C4-2B (cell line): ENCODE results near the gene OR51B6.

ENCODE experiments used
- CTCF ChIP-seq: fragments of 450-650 bp; conservative IDR thresholded peaks from 2 replicates; pipeline ENCODE4 v1.5.1; 2017; ENCODE audit warnings: mild to moderate bottlenecking
- ZFX ChIP-seq: fragments of 450-650 bp; IDR thresholded peaks from 2 replicates; pipeline ENCODE4 v1.6.1; 2017

- TF ChIP-seq CTCF (no peak), ZFX (no peak)
These were observed 47.6 kb downstream of the OR51B6 start for GRCh38 chr11:5398936-5399335.
